ENCODE data around the gene ATOX1. TPM values are rescaled to one million over a fixed set of nuclear protein-coding genes. Genes with fewer than 3 reads are reported as not detected.
A peak's percentile ranks its signal among the peaks of the same experiment; 100 is the strongest.

The ATOX1 gene
- total and polyA plus RNA-seq, 9 of the 15 experiments (the other 6 are each of a cell fraction or from before 2014, with no cell fraction given), result 59.2 to 318 (median 86.2) TPM

DNA sequence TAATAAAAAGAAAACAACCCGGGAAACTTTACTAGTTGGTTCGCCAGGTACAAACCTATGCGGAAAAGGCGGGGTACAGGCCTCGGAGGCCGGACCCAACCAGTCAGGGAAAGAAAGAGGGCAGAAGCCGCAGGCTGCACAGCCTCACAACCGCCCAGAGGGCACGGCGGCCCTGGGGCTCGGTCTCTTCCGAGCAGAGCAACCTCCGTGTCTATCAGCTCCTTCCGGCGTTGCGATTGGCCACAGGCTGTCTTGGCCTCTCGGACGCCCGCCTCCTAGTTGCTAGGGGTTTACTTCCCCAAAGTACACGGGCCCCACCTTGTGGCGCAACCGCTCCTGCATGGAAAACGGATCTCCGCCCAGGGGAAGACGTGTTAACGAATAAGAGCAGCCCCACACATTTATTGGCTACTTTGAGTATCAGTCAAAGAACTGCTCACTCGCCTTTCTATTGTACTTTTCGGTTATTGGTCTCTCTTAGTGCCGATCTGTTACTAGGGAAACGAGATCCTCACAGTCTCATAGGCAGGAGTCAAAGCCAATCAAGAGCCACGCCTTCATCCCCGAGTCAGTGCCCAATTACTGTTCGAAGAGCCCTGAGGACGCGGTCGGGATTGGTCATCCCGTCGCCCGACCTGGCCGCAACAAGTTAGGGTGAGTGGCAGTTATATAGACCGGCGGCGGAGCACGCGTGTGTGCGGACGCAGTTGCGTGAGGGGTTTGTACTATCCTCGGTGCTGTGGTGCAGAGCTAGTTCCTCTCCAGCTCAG, 13.0 kb upstream of the ATOX1 start, which contains the start of gene G3BP1 (continued):
- TF ChIP-seq, protein P1, sequence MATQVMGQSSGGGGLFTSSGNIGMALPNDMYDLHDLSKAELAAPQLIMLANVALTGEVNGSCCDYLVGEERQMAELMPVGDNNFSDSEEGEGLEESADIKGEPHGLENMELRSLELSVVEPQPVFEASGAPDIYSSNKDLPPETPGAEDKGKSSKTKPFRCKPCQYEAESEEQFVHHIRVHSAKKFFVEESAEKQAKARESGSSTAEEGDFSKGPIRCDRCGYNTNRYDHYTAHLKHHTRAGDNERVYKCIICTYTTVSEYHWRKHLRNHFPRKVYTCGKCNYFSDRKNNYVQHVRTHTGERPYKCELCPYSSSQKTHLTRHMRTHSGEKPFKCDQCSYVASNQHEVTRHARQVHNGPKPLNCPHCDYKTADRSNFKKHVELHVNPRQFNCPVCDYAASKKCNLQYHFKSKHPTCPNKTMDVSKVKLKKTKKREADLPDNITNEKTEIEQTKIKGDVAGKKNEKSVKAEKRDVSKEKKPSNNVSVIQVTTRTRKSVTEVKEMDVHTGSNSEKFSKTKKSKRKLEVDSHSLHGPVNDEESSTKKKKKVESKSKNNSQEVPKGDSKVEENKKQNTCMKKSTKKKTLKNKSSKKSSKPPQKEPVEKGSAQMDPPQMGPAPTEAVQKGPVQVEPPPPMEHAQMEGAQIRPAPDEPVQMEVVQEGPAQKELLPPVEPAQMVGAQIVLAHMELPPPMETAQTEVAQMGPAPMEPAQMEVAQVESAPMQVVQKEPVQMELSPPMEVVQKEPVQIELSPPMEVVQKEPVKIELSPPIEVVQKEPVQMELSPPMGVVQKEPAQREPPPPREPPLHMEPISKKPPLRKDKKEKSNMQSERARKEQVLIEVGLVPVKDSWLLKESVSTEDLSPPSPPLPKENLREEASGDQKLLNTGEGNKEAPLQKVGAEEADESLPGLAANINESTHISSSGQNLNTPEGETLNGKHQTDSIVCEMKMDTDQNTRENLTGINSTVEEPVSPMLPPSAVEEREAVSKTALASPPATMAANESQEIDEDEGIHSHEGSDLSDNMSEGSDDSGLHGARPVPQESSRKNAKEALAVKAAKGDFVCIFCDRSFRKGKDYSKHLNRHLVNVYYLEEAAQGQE (IDR thresholded peaks at IDR 0.05; ENCODE audit: borderline replicate concordance), result peak; percentile 66
- TF ChIP-seq, protein P1 (CRISPR knock-in tag; IDR thresholded peaks at IDR 0.05; ENCODE audit: low read depth), result peak; percentile 77; the same call in 1 of the 2 replicates
- TF ChIP-seq TAL1 (IDR thresholded peaks at IDR 0.05) (no peak), CREBBP (IDR thresholded peaks at IDR 0.05; ENCODE audit: low read depth, low read length) (no peak), MLLT1 (IDR thresholded peaks at IDR 0.05) (peak in 1 of 2 experiments; percentile 94; a peak in 2 of 4 replicates), ZNF134 (CRISPR knock-in tag; conservative IDR thresholded peaks at IDR 0.05) (no peak), MXI1 (IDR thresholded peaks at IDR 0.05; ENCODE audit: low read depth, low read length) (peak; percentile 76), ZFX (CRISPR knock-in tag; IDR thresholded peaks at IDR 0.05) (peak; percentile 93), TAF7 (tag; IDR thresholded peaks at IDR 0.05) (peak; percentile 80), BRF1 (IDR thresholded peaks at IDR 0.05; ENCODE audit: borderline replicate concordance, extremely low read depth, insufficient read length) (no peak), BDP1 (IDR thresholded peaks at IDR 0.05; ENCODE audit: insufficient read depth, insufficient read length) (no peak)
- TF ChIP-seq, protein P2, sequence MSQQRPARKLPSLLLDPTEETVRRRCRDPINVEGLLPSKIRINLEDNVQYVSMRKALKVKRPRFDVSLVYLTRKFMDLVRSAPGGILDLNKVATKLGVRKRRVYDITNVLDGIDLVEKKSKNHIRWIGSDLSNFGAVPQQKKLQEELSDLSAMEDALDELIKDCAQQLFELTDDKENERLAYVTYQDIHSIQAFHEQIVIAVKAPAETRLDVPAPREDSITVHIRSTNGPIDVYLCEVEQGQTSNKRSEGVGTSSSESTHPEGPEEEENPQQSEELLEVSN (IDR thresholded peaks at IDR 0.05; ENCODE audit: borderline replicate concordance in 1 of 2, extremely low read depth in 1 of 2, insufficient read depth in 1 of 2, insufficient read length in 1 of 2, low read depth in 1 of 2, low read length in 1 of 2, poor library complexity in 1 of 2, severe bottlenecking in 1 of 2), result no peak
- TF ChIP-seq, protein P3, sequence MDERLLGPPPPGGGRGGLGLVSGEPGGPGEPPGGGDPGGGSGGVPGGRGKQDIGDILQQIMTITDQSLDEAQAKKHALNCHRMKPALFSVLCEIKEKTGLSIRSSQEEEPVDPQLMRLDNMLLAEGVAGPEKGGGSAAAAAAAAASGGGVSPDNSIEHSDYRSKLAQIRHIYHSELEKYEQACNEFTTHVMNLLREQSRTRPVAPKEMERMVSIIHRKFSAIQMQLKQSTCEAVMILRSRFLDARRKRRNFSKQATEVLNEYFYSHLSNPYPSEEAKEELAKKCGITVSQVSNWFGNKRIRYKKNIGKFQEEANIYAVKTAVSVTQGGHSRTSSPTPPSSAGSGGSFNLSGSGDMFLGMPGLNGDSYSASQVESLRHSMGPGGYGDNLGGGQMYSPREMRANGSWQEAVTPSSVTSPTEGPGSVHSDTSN (CRISPR knock-in tag; IDR thresholded peaks at IDR 0.05; ENCODE audit: low read depth), result peak; percentile 87
- TF ChIP-seq, protein P3 (tag; conservative IDR thresholded peaks at IDR 0.05; ENCODE audit: low read depth), result peak; percentile 100
